GM12878 (cell line): ENCODE measurements around the gene ERCC4. TPM values are rescaled to one million over a fixed set of nuclear protein-coding genes. Genes with fewer than 3 reads are reported as not detected.

Source experiments
- ATAC-seq: fragments of 200-7000 bp; cut with Tn5 transposase; 3 replicates; pipeline ENCODE4 v1.9.1; 2020; ENCODE audit warnings: mild to moderate bottlenecking, moderate library complexity
- BruUV-seq: library from RNA; stranded (reverse); fragments of 400-500 nt; replicated peaks from 2 replicates; lab custom pipeline; 2021; lab: Mats Ljungman, UMichigan
- CTCF ChIA-PET: fragments of 300-600 bp; sonication (Branson Sonifier 250); formaldehyde crosslinking; extraction: SDS; loops from one replicate; lab custom pipeline; 2021; ENCODE audit warnings: inconsistent platforms; lab: Yijun Ruan, JAX
- POLR2A ChIA-PET: fragments of 350-600 bp; formaldehyde crosslinking; extraction: SDS; loops from one replicate; lab custom pipeline; 2021; ENCODE audit warnings: inconsistent platforms; lab: Charles Lee
- RAD21 ChIA-PET: fragments of 300-600 bp; sonication (Branson Sonifier 250); formaldehyde crosslinking; loops from one replicate; lab custom pipeline; 2023; ENCODE audit warnings: antibody characterized with exemption; ENCODE audit not compliant: unreplicated experiment; lab: Charles Lee
- SMC1A ChIA-PET: fragments of 300-600 bp; sonication (Branson Sonifier 250); formaldehyde crosslinking; loops from one replicate; lab custom pipeline; 2023; ENCODE audit not compliant: unreplicated experiment, uncharacterized antibody; lab: Charles Lee
- DNase-seq: peaks from one replicate; pipeline ENCODE4 v3.0.0-alpha.2; 2011; ENCODE audit warnings: low read depth, low spot score
- FAIRE-seq: peaks from 3 replicates; lab custom pipeline; 2011; peaks lifted over from hg19 to GRCh38; lab: Jason Lieb, UNC
- H2AFZ ChIP-seq: 2 replicates; pipeline ENCODE4 v1.6.0; 2011; ENCODE audit warnings: low read depth, low read length, control low read depth; ENCODE audit not compliant: control insufficient read depth
- H3K27ac ChIP-seq: 2 replicates; pipeline ENCODE4 v1.5.1; 2011; ENCODE audit warnings: control low read depth; ENCODE audit not compliant: control insufficient read depth, insufficient read depth
- H3K27me3 ChIP-seq, 2 experiments: replicated peaks in 1 of 2; 2 replicates each; pipeline versions ENCODE4 v1.6.0 to v1.6.1; 2011; ENCODE audit warnings: low read length in 1 of 2; ENCODE audit not compliant: control insufficient read depth in 2 of 2, insufficient read depth in 2 of 2
- H3K36me3 ChIP-seq, 2 experiments: 2 replicates each; pipeline ENCODE4 v1.5.1; 2011; ENCODE audit warnings: low read length in 1 of 2; ENCODE audit not compliant: control insufficient read depth in 2 of 2, insufficient read depth in 2 of 2
- H3K4me1 ChIP-seq: 2 replicates; pipeline ENCODE4 v1.6.1; 2011; ENCODE audit warnings: mild to moderate bottlenecking, low read length, moderate library complexity, mixed read lengths; ENCODE audit not compliant: control insufficient read depth, insufficient read depth
- H3K4me2 ChIP-seq: 2 replicates; pipeline ENCODE4 v1.6.0; 2011; ENCODE audit warnings: control low read depth; ENCODE audit not compliant: control insufficient read depth, insufficient read depth
- H3K4me3 ChIP-seq: fragments of 200-600 bp; sonication (generic); 2 replicates; pipeline ENCODE4 v1.5.1; 2016
- H3K79me2 ChIP-seq: 2 replicates; pipeline ENCODE4 v1.6.0; 2011; ENCODE audit warnings: low read length; ENCODE audit not compliant: control insufficient read depth, insufficient read depth
- H3K9ac ChIP-seq: 2 replicates; pipeline ENCODE4 v1.8.0; 2011; ENCODE audit warnings: low read length, control low read depth, mixed read lengths; ENCODE audit not compliant: control insufficient read depth, insufficient read depth
- H3K9me3 ChIP-seq: replicated peaks from 3 replicates; pipeline ENCODE4 v1.5.1; 2011; ENCODE audit warnings: mild to moderate bottlenecking, low read length; ENCODE audit not compliant: control insufficient read depth, insufficient read depth
- H4K20me1 ChIP-seq: 2 replicates; pipeline ENCODE4 v1.6.0; 2011; ENCODE audit not compliant: control insufficient read depth, insufficient read depth
- BHLHE40 ChIP-seq, 2 experiments: fragments of 450-650 bp in 1 of 2; IDR thresholded peaks; 2 replicates each; pipeline ENCODE4 v1.6.1; 2011 to 2017; ENCODE audit warnings: low read depth in 2 of 2, borderline replicate concordance in 1 of 2, improper control_type of control experiment in 1 of 2, low read length in 1 of 2, mild to moderate bottlenecking in 1 of 2
- CTCF ChIP-seq, 3 experiments: IDR thresholded peaks in 2 of 3; conservative IDR thresholded peaks in 1 of 3; 2 replicates each; pipeline ENCODE4 v1.5.1; 2011; ENCODE audit warnings: low read depth in 3 of 3, low read length in 3 of 3, mild to moderate bottlenecking in 3 of 3, control low read depth in 2 of 3, moderate library complexity in 2 of 3, inconsistent platforms in 1 of 3, mixed read lengths in 1 of 3; ENCODE audit not compliant: control insufficient read depth in 2 of 3, insufficient read depth in 1 of 3; ENCODE audit errors: extremely low read depth in 1 of 3
- HDAC6 ChIP-seq: fragments of 200-600 bp; sonication (generic); IDR thresholded peaks from one replicate; pipeline ENCODE4 v1.8.0; 2017; ENCODE audit warnings: antibody characterized with exemption; ENCODE audit not compliant: unreplicated experiment
- HDGF ChIP-seq: fragments of 450-650 bp; IDR thresholded peaks from 2 replicates; pipeline ENCODE4 v1.6.1; 2016; ENCODE audit warnings: antibody characterized with exemption
- IKZF2 ChIP-seq, 2 experiments: fragments of 450-650 bp; IDR thresholded peaks; 2 replicates each; pipeline ENCODE4 v1.6.1; 2017; ENCODE audit warnings: mild to moderate bottlenecking in 2 of 2, moderate library complexity in 2 of 2
- MYC ChIP-seq: IDR thresholded peaks from 2 replicates; pipeline ENCODE4 v1.6.1; 2011; ENCODE audit warnings: mild to moderate bottlenecking, low read length, moderate library complexity, inconsistent platforms; ENCODE audit not compliant: insufficient read depth, insufficient replicate concordance, insufficient read length, severe bottlenecking
- RAD21 ChIP-seq: IDR thresholded peaks from 2 replicates; pipeline ENCODE4 v1.6.1; 2011; ENCODE audit warnings: mild to moderate bottlenecking, low read depth, low read length, moderate library complexity; ENCODE audit not compliant: insufficient read depth
- SIN3A ChIP-seq: IDR thresholded peaks from 2 replicates; pipeline ENCODE4 v1.6.1; 2012; ENCODE audit warnings: low read depth, low read length, improper control_type of control experiment
- SMARCA5 ChIP-seq: fragments of 450-650 bp; IDR thresholded peaks from 2 replicates; pipeline ENCODE4 v1.6.1; 2017; ENCODE audit warnings: mild to moderate bottlenecking
- SMC3 ChIP-seq: IDR thresholded peaks from 2 replicates; pipeline ENCODE4 v1.6.1; 2011; ENCODE audit warnings: low read length, improper control_type of control experiment, borderline replicate concordance
- WRNIP1 ChIP-seq: IDR thresholded peaks from 2 replicates; pipeline ENCODE4 v1.6.1; 2011; ENCODE audit warnings: low read depth, low read length, improper control_type of control experiment, borderline replicate concordance
- WGBS: methylation state at CpG from one replicate; pipeline ENCODE4 v1.1.6; 2016; ENCODE audit warnings: low lambda C conversion rate; ENCODE audit not compliant: insufficient replicate concordance, insufficient coverage; ENCODE audit errors: missing lambda C conversion rate; 5-methylcytosine and 5-hydroxymethylcytosine counted together
- in situ Hi-C: fragments of 300-500 bp; cut with MboI; formaldehyde crosslinking; loops from 9 replicates; pipeline ENCODE4 v1.14.3; 2018; ENCODE audit warnings: mixed read lengths
- intact Hi-C: fragments of 100-400 bp; cut with micrococcal nuclease; formaldehyde crosslinking; loops from one replicate; pipeline ENCODE4 v1.14.2; 2022; ENCODE audit not compliant: unreplicated experiment
- polyA plus RNA-seq, 11 experiments: library from polyadenylated mRNA; depleted of rRNA in 4 of 11; unstranded in 6 of 11; stranded (reverse) in 5 of 11; fragments of >200 nt; fragmentation: Nextera tagmentation in 4 of 11; fragmentation: Illumina TruSeq in 1 of 11; extraction: Ambion mirVana in 4 of 11; extraction: Trizol in 1 of 11; gene quantifications; 1 replicate in 1 of 11; 2 replicates in 10 of 11; pipeline versions ENCODE4 v1.2.1 to v1.2.3, GENCODE V29; 2011 to 2016; ENCODE audit warnings: inconsistent platforms in 2 of 11, missing spikeins in 2 of 11, low read depth in 1 of 11
- total RNA-seq, 4 experiments: library from RNA; depleted of rRNA in 3 of 4; stranded (reverse); fragments of >200 nt in 3 of 4; fragmentation: Illumina TruSeq in 1 of 4; extraction: Trizol in 1 of 4; gene quantifications; 2 replicates each; pipeline versions ENCODE4 v1.2.1 to v1.2.3, GENCODE V29; 2013 to 2021

The ERCC4 gene
- total and polyA plus RNA-seq, 10 of the 15 experiments (the other 5 are each of a cell fraction or from before 2014, with no cell fraction given), result 4.7 to 24.6 (median 8.9) TPM

GRCh38 chr16:13923703-13924298 lies 3.8 kb downstream of the ERCC4 start:
- H4K20me1 ChIP-seq, result no peaks in the 10 kb centered on the region
- CTCF ChIA-PET, result interaction anchor here (0.6 to 4.0 kb wide), 69 partner anchors 9 to 1642 kb away, joined by 3 to 51 read pairs (median 4); no protein-coding TSS in a partner anchor
- SMC1A ChIA-PET, result interaction anchor here (0.6 to 5.3 kb wide), 62 partner anchors 9 to 606 kb away, joined by 3 to 62 read pairs (median 4); no protein-coding TSS in a partner anchor

More at GRCh38 chr16:13923703-13924298, 3.8 kb downstream of the ERCC4 start:
- ChIA-PET RAD21 (interaction anchor here (0.5 to 2.7 kb wide), 35 partner anchors 10 to 605 kb away, joined by 3 to 39 read pairs (median 5); no protein-coding TSS in a partner anchor), POLR2A (interaction anchor here (0.6 kb wide), 1 partner anchor 380 kb away, joined by 3 read pairs; no protein-coding TSS in a partner anchor)
- no peaks in the 10 kb centered on the region for H3K36me3 ChIP-seq
- H3K9me3 ChIP-seq, result no peaks in the 10 kb centered on the region
- no peaks in the 10 kb centered on the region for H3K4me1 ChIP-seq
- ATAC-seq, result no peak
- H3K9ac ChIP-seq, result no peak overlapping the region
- no peak overlapping the region for H3K27ac ChIP-seq
- TF ChIP-seq IKZF2 (IDR thresholded peaks at IDR 0.05) (0 out of 4 replicates have a peak, but pooled peaks of 1 of the 2 experiments have one; percentile 11), SIN3A (no peak), BHLHE40 (IDR thresholded peaks at IDR 0.05; ENCODE audit: borderline replicate concordance in 1 of 2, low read depth in 2 of 2, low read length in 1 of 2) (no peak), HDAC6 (no peak), MYC (no peak), CTCF (IDR thresholded peaks at IDR 0.05 in 2 of 3, conservative IDR thresholded peaks at IDR 0.05 in 1 of 3; ENCODE audit: control insufficient read depth in 2 of 3, extremely low read depth in 1 of 3, insufficient read depth in 1 of 3, low read depth in 3 of 3, low read length in 3 of 3) (peak; percentile 31 to 57 (median 40); a peak in 4 of 6 replicates), SMARCA5 (0 out of 2 replicates have a peak, but pooled peaks have one; percentile 45), SMC3 (peak; percentile 70; the same call in 1 of the 2 replicates), WRNIP1 (no peak), RAD21 (peak; percentile 88), HDGF (0 out of 2 replicates have a peak, but pooled peaks have one; percentile 21)
- no TSS peak for BruUV-seq
- in situ Hi-C loops, result loop anchor here (5.0 kb wide), 3 partner anchors 324 to 604 kb away; no protein-coding TSS in a partner anchor
- intact Hi-C loops, result loop anchor here (1.0 to 5.0 kb wide), 7 partner anchors 34 to 605 kb away; no protein-coding TSS in a partner anchor
- H3K4me3 ChIP-seq, result no peak overlapping the region
- H3K4me2 ChIP-seq, result 0 out of 2 replicates have a peak overlapping the region, but pooled peaks have one; percentile 36
- no peak overlapping the region for H2AFZ ChIP-seq
- WGBS, result 49% methylated on average over 4 of the region's 4 CpGs
- peaks cover 10% of the 10 kb centered on the region for H3K79me2 ChIP-seq
- H3K27me3 ChIP-seq, result no peaks in the 10 kb centered on the region
- peak; percentile 20 for DNase-seq
- FAIRE-seq, result peak; percentile 93
